ENCODE measurements around the gene HOXC11. TPM values are rescaled to one million over a fixed set of nuclear protein-coding genes. Genes with fewer than 3 reads are reported as not detected.
A peak's percentile ranks its signal among the peaks of the same experiment; 100 is the strongest.

Gene HOXC11
- polyA plus RNA-seq, 4 donors, result 0.03 to 1.1 (median 0.63) TPM

GRCh38 chr12:54016051-54016450, 43.1 kb downstream of the HOXC11 start:
- FAIRE-seq, result no peak
- Histone ChIP-seq H3K27me3 (ENCODE audit: control insufficient read depth in 3 of 3, insufficient read depth in 3 of 3, low read length in 3 of 3) (peaks cover 6 to 95% (median 49%) of the 10 kb centered on the region in 3 donors), H3K4me3 (ENCODE audit: low read depth in 1 of 3, low read length in 3 of 3) (peak overlapping the region in 1 of 3 donors; percentile 33), H3K9me3 (ENCODE audit: control insufficient read depth in 2 of 2, insufficient read depth in 1 of 2, low read depth in 1 of 2, low read length in 1 of 2) (peaks cover 0 to 3% of the 10 kb centered on the region in 2 donors), H3K4me1 (ENCODE audit: control insufficient read depth in 3 of 3, insufficient read depth in 2 of 3, low read depth in 1 of 3, low read length in 2 of 3) (peaks cover 0 to 33% (median 2%) of the 10 kb centered on the region in 3 donors), H3K36me3 (ENCODE audit: control insufficient read depth in 3 of 3, insufficient read depth in 2 of 3, low read depth in 1 of 3, low read length in 3 of 3) (no peaks in the 10 kb centered on the region), H3K27ac (ENCODE audit: low read depth in 1 of 3, low read length in 2 of 3) (no peak overlapping the region)
- no peak for DNase-seq
- WGBS, 3 donors, result 23 to 25% (median 24%) methylated on average over 3 of the region's 3 CpGs

- Histone ChIP-seq H3K4me3 (ENCODE audit: low read depth in 1 of 3, low read length in 3 of 3) (peak overlapping the region in 1 of 3 donors; percentile 67), H3K4me1 (ENCODE audit: control insufficient read depth in 3 of 3, insufficient read depth in 2 of 3, low read depth in 1 of 3, low read length in 2 of 3) (peaks cover 0 to 32% (median 2%) of the 10 kb centered on the region in 3 donors), H3K36me3 (ENCODE audit: control insufficient read depth in 3 of 3, insufficient read depth in 2 of 3, low read depth in 1 of 3, low read length in 3 of 3) (no peaks in the 10 kb centered on the region), H3K27me3 (ENCODE audit: control insufficient read depth in 3 of 3, insufficient read depth in 3 of 3, low read length in 3 of 3) (peaks cover 6 to 95% (median 48%) of the 10 kb centered on the region in 3 donors), H3K27ac (ENCODE audit: low read depth in 1 of 3, low read length in 2 of 3) (peak overlapping the region in 1 of 3 donors; percentile 82), H3K9me3 (ENCODE audit: control insufficient read depth in 2 of 2, insufficient read depth in 1 of 2, low read depth in 1 of 2, low read length in 1 of 2) (peaks cover 0 to 3% of the 10 kb centered on the region in 2 donors)
- WGBS, 3 donors, result 2 to 5% (median 4%) methylated on average over 24 to 25 of the region's 25 CpGs
- FAIRE-seq, result no peak
- peak; percentile 50 to 82 for DNase-seq
Observed at GRCh38 chr12:54016478-54016964, 43.6 kb downstream of the HOXC11 start.

- no peak for FAIRE-seq
- Histone ChIP-seq H3K9me3 (ENCODE audit: control insufficient read depth in 2 of 2, insufficient read depth in 1 of 2, low read depth in 1 of 2, low read length in 1 of 2) (peaks cover 0 to 3% of the 10 kb centered on the region in 2 donors), H3K27ac (ENCODE audit: low read depth in 1 of 3, low read length in 2 of 3) (peak overlapping the region in 1 of 3 donors; percentile 82), H3K4me3 (ENCODE audit: low read depth in 1 of 3, low read length in 3 of 3) (peak overlapping the region in 2 of 3 donors; percentile 50 to 67), H3K4me1 (ENCODE audit: control insufficient read depth in 3 of 3, insufficient read depth in 2 of 3, low read depth in 1 of 3, low read length in 2 of 3) (peaks cover 0 to 32% (median 2%) of the 10 kb centered on the region in 3 donors), H3K36me3 (ENCODE audit: control insufficient read depth in 3 of 3, insufficient read depth in 2 of 3, low read depth in 1 of 3, low read length in 3 of 3) (no peaks in the 10 kb centered on the region), H3K27me3 (ENCODE audit: control insufficient read depth in 3 of 3, insufficient read depth in 3 of 3, low read length in 3 of 3) (peaks cover 6 to 98% (median 48%) of the 10 kb centered on the region in 3 donors)
- DNase-seq, result no peak
- WGBS, 3 donors, result 2 to 3% (median 3%) methylated on average over 21 to 24 of the region's 24 CpGs
Observed at GRCh38 chr12:54017027-54017788, 44.3 kb downstream of the HOXC11 start.

GRCh38 chr12:54017878-54018467, 45.0 kb downstream of the HOXC11 start:
- Histone ChIP-seq H3K27ac (ENCODE audit: low read depth in 1 of 3, low read length in 2 of 3) (peak overlapping the region; percentile 5 to 89 (median 82)), H3K4me1 (ENCODE audit: control insufficient read depth in 3 of 3, insufficient read depth in 2 of 3, low read depth in 1 of 3, low read length in 2 of 3) (peaks cover 0 to 32% (median 2%) of the 10 kb centered on the region in 3 donors), H3K9me3 (ENCODE audit: control insufficient read depth in 2 of 2, insufficient read depth in 1 of 2, low read depth in 1 of 2, low read length in 1 of 2) (peaks cover 0 to 3% of the 10 kb centered on the region in 2 donors), H3K4me3 (ENCODE audit: low read depth in 1 of 3, low read length in 3 of 3) (peak overlapping the region in 2 of 3 donors; percentile 50 to 67), H3K36me3 (ENCODE audit: control insufficient read depth in 3 of 3, insufficient read depth in 2 of 3, low read depth in 1 of 3, low read length in 3 of 3) (no peaks in the 10 kb centered on the region), H3K27me3 (ENCODE audit: control insufficient read depth in 3 of 3, insufficient read depth in 3 of 3, low read length in 3 of 3) (peaks cover 6 to 96% (median 47%) of the 10 kb centered on the region in 3 donors)
- FAIRE-seq (no peak), DNase-seq (peak; percentile 59 to 89)
- 1 to 3% (median 3%) methylated on average over 22 to 34 of the region's 34 CpGs for WGBS, 3 donors

- H3K4me3 ChIP-seq (ENCODE audit: low read depth in 1 of 3, low read length in 3 of 3), result peak overlapping the region in 2 of 3 donors; percentile 50 to 67
- DNase-seq (peak in 1 of 2 donors; percentile 58), FAIRE-seq (no peak)
- peaks cover 0 to 32% (median 2%) of the 10 kb centered on the region in 3 donors for H3K4me1 ChIP-seq (ENCODE audit: control insufficient read depth in 3 of 3, insufficient read depth in 2 of 3, low read depth in 1 of 3, low read length in 2 of 3)
- peaks cover 6 to 96% (median 45%) of the 10 kb centered on the region in 3 donors for H3K27me3 ChIP-seq (ENCODE audit: control insufficient read depth in 3 of 3, insufficient read depth in 3 of 3, low read length in 3 of 3)
- peak overlapping the region; percentile 5 to 89 (median 82) for H3K27ac ChIP-seq (ENCODE audit: low read depth in 1 of 3, low read length in 2 of 3)
- no peaks in the 10 kb centered on the region for H3K36me3 ChIP-seq (ENCODE audit: control insufficient read depth in 3 of 3, insufficient read depth in 2 of 3, low read depth in 1 of 3, low read length in 3 of 3)
- peaks cover 0 to 3% of the 10 kb centered on the region in 2 donors for H3K9me3 ChIP-seq (ENCODE audit: control insufficient read depth in 2 of 2, insufficient read depth in 1 of 2, low read depth in 1 of 2, low read length in 1 of 2)
- WGBS, 3 donors, result 12 to 26% (median 23%) methylated on average over 29 of the region's 29 CpGs
Observed at GRCh38 chr12:54018468-54018984, 45.6 kb downstream of the HOXC11 start.

GRCh38 chr12:54019091-54019811, 46.3 kb downstream of the HOXC11 start:
- DNase-seq, result no peak
- Histone ChIP-seq H3K36me3 (ENCODE audit: control insufficient read depth in 3 of 3, insufficient read depth in 2 of 3, low read depth in 1 of 3, low read length in 3 of 3) (no peaks in the 10 kb centered on the region), H3K4me1 (ENCODE audit: control insufficient read depth in 3 of 3, insufficient read depth in 2 of 3, low read depth in 1 of 3, low read length in 2 of 3) (peaks cover 0 to 32% (median 2%) of the 10 kb centered on the region in 3 donors), H3K4me3 (ENCODE audit: low read depth in 1 of 3, low read length in 3 of 3) (peak overlapping the region in 1 of 3 donors; percentile 67), H3K9me3 (ENCODE audit: control insufficient read depth in 2 of 2, insufficient read depth in 1 of 2, low read depth in 1 of 2, low read length in 1 of 2) (peaks cover 0 to 3% of the 10 kb centered on the region in 2 donors), H3K27ac (ENCODE audit: low read depth in 1 of 3, low read length in 2 of 3) (peak overlapping the region; percentile 21 to 85 (median 82)), H3K27me3 (ENCODE audit: control insufficient read depth in 3 of 3, insufficient read depth in 3 of 3, low read length in 3 of 3) (peaks cover 5 to 96% (median 46%) of the 10 kb centered on the region in 3 donors)
- WGBS, 3 donors, result 39 to 55% (median 53%) methylated on average over 40 to 43 of the region's 43 CpGs
- no peak for FAIRE-seq

- 35 to 44% (median 37%) methylated on average over 10 of the region's 10 CpGs for WGBS, 3 donors
- Histone ChIP-seq H3K36me3 (ENCODE audit: control insufficient read depth in 3 of 3, insufficient read depth in 2 of 3, low read depth in 1 of 3, low read length in 3 of 3) (no peaks in the 10 kb centered on the region), H3K4me3 (ENCODE audit: low read depth in 1 of 3, low read length in 3 of 3) (peak overlapping the region in 1 of 3 donors; percentile 9), H3K27ac (ENCODE audit: low read depth in 1 of 3, low read length in 2 of 3) (peak overlapping the region in 2 of 3 donors; percentile 41 to 85), H3K27me3 (ENCODE audit: control insufficient read depth in 3 of 3, insufficient read depth in 3 of 3, low read length in 3 of 3) (peaks cover 6 to 95% (median 48%) of the 10 kb centered on the region in 3 donors), H3K9me3 (ENCODE audit: control insufficient read depth in 2 of 2, insufficient read depth in 1 of 2, low read depth in 1 of 2, low read length in 1 of 2) (peaks cover 0 to 3% of the 10 kb centered on the region in 2 donors), H3K4me1 (ENCODE audit: control insufficient read depth in 3 of 3, insufficient read depth in 2 of 3, low read depth in 1 of 3, low read length in 2 of 3) (peaks cover 0 to 32% (median 2%) of the 10 kb centered on the region in 3 donors)
- no peak for FAIRE-seq
- DNase-seq, result no peak
Observed at GRCh38 chr12:54019924-54020590, 47.1 kb downstream of the HOXC11 start.

Measured in small intestine (tissue), 7 donors.